CMK (cell line): Measurements from ENCODE around the gene TGFB1I1.
A peak's percentile ranks its signal among the peaks of the same experiment; 100 is the strongest.

Source experiments
- DNase-seq: peaks from one replicate; pipeline ENCODE4 v3.0.0-alpha.2; 2010; ENCODE audit warnings: low read depth

Gene TGFB1I1

DNA sequence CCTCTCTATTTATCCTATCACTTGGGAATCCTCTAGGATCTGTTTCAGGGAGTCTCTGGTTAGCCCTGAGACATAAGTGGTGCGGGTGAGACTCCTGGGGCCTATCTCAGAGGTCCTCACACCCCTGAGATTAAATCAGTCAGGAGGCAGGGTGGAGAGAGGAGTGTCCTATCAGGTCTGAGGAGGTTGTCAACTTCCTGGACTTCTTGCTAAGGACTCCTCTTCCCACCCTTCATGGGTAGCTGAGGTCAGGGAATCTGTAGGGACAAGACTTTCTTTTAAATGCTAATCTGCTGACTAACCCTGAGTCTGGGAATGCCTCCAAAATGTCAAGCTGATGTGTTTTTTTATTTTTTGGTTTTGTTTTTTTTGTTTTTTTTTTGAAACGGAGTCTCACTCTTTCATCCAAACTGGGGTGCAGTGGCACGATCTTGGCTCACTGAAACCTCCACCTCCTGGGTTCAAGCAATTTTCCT lies 19.3 kb upstream of the TGFB1I1 start:
- no peak for DNase-seq

DNA sequence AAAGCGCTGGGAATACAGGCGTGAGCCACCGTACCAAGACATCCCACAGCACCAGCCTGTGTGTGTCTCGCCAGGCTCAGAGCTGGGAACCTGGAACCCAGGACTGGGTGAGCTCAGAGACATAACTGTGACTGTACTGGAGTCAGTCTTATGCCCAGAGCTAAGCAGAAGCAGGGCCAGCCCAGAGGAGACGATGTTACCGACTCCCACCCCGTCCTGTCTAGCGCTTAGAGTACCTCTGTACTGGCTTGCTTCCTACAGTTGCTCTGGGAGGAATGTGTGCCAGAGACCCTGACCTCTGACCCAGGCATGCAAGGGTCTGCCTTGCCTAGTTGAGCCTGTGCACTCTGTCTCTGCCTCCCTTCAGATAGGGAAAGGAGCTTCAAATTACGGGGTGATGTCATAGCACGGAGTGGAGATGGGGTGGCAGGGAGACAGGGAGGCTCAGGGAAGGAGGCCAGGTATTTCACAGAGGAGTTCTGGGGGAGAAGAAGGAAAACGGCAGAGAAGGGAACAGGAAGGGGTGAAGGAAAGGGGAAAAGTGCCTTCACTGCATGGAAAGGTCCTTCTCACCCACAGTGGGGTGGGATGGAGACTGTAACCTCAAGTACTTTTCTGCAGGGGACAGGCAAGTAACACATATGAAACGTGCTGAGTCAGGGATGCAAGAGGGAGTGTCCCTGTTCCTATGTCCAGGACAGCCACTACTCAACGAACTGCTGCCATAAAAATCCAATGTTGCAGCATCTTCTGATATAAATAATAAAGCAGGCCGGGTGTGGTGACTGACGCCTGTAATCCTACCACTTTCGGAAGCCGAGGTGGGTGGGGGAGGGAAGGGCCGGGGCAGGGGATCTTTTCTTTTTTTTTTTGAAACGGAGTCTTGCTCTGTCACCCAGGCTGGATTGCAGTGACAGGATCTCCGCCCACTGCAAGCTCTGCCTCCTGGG lies 18.4 kb upstream of the TGFB1I1 start:
- no peak for DNase-seq

- no peak for DNase-seq
Measured at GRCh38 chr16:31455601-31456314, 16.2 kb upstream of the TGFB1I1 start.

DNA sequence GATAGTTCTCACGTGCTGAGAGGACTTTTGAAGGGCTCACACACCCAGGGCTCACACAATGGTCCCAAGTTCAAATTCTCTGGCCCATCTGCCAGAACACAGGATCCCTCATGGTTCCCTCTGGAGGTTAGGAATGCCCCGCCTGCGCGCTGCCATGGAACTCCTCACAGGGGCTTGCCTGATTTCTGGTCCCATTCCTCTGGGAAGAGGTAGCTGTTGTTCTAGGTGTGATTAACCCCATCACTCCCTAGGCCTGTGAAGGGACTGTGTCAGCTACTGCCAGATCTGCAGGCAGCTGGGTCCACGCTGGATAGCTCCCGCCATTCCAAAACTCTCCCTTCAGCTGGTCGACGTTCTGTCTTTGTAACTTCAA lies 15.0 kb upstream of the TGFB1I1 start:
- no peak for DNase-seq

DNA sequence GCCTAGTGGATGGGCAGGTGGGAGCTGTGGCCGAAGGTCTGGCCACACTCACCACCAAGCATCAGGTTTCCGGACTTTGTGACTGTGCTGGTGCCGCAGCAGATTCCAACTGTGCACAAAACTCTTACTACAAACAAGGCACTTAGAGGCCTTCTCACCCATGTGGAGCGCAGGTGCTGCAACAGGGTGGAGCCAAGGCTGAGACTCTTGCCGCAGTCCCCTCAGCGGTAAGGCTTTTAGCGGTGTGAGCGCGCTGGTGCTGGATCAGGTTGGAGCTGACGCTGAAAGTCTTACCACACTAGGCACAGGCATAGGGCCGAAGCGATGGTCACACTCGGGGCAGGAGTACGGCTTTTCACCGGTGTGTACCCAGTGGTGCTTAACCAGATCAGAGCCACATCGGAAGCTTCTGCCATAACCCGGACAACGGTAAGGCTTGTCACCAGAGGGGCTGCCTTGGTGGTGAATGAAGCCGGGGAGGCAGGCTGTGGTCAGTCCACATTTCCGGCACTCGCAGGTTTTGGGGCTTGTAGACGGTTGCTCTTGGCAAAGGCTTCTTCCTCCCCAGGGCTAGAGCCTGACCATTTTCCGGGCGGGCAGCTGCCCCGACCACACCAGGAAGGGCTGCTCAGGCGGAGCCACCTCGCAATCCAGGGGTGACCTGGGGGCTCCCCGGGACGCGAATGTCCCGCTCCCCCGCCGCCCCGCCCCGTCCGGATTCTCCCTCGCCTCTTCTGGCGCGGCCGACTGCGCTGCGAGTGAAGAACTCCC lies 13.7 kb upstream of the TGFB1I1 start:
- DNase-seq = no peak

GRCh38 chr16:31458844-31459686 lies 12.9 kb upstream of the TGFB1I1 start, which contains the start of gene ARMC5:
TSS of gene ARMC5 (plus strand) at chr16:31459501. CDS start at chr16:31459525, 24 bp downstream.
- DNase-seq = peak; percentile 97

DNA sequence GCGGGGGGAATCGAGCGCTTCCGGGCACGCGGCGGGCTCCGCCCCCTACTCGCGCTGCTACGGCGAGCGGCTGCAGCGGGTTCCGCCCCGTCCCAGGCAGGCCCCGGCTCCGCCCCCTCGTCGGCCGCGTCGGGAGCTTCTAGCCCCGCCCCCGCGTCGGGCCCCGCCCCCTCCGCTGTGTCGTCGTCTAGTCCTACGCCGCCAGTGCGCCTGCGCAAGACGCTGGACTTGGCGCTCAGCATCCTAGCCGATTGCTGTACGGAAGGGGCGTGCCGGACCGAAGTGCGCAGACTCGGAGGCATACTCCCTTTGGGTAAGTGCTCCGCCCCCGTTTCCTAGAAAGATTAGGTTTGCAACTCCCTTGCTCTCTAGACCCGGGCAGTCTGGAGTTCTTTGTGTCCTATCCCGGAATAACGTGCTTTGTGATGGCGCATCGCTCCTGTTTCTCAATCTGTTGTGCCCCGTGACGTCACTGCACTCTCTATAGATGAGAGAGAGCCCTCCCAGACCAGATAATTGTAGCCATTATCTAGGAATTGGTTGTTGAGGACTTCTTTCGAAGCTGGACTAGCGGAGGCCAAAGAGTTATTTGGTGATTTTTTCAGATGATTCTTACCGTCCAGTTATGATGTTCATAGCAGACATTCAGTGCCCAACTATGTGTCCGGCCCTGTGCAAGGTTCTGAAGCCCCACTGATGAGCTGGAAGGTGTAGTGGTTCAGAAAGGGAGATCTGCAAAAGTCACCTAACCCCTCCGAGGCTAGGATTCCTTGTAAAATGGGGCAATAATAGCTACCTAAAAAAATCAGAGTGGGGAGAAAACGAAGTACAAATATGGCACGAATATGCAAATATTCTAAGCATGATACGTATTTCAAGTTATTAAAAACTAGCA lies 12.0 kb upstream of the TGFB1I1 start:
- peak; percentile 99 for DNase-seq

GRCh38 chr16:31460582-31461002 lies 11.4 kb upstream of the TGFB1I1 start:
- no peak for DNase-seq

DNA sequence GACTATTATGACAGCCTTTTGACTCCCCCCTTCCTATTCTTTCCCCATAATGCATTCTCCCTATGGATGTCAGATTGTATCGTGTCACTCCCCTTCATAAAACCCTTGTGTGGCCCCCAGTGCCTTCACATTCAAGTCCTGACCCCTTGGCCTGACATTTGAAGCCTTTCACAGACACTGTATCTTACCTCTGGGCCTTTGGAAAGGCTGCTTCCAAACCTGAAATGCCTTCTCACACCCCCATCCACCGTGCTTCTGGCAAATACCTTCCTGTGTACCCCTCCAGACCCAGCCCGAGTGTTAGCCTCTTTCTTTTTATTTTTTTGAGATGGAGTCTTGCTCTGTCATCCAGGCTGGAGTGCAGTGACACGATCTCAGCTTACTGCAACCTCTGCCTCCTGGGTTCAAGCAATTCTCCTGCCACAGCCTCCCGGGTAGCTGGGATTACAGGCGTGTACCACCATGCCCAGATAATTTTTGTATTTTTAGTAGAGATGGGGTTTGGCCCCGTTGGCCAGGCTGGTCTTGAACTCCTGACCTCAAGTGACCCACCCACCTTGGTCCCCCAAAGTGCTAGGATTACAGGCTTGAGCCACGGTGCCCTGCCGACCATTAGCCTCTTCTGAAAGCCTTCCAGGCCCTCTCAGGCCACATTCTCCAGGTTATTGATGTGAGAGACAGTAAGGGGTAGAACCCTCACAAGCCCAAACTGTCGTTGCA lies 10.6 kb upstream of the TGFB1I1 start:
- DNase-seq = no peak

DNA sequence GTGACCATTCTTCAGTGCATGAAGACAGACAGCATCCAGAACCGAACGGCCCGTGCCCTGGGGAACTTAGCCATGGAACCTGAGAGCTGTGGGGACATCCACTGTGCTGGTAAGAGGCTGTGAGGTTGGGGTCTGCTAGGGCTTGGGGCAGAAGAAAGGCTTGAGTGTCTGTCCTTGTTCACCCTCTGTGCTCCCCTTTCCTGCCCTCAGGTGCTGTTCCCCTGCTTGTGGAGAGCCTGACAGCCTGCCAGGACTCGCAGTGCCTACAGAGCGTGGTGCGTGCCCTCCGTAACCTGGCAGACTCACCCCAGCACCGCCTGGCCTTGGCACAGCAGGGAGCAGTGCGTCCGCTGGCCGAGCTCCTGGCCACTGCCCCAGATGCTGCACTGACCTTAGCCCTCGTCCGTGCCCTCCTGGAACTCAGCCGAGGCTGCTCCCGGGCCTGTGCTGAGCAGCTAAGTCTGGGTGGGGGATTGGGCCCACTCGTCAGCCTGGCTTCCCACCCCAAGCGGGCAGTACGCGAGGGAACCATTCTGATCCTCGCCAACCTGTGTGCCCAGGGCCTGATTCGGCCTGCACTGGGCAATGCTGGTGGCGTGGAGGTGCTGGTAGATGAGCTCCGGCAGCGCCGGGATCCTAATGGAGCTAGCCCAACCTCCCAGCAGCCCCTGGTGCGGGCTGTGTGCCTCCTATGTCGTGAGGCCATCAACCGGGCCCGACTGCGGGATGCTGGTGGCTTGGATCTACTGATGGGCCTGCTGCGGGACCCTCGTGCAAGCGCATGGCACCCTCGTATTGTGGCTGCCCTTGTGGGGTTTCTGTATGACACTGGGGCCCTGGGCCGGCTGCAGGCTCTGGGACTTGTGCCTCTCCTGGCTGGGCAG lies 9.8 kb upstream of the TGFB1I1 start:
- no peak for DNase-seq

GRCh38 chr16:31464348-31464769 lies 7.6 kb upstream of the TGFB1I1 start:
- no peak for DNase-seq

DNA sequence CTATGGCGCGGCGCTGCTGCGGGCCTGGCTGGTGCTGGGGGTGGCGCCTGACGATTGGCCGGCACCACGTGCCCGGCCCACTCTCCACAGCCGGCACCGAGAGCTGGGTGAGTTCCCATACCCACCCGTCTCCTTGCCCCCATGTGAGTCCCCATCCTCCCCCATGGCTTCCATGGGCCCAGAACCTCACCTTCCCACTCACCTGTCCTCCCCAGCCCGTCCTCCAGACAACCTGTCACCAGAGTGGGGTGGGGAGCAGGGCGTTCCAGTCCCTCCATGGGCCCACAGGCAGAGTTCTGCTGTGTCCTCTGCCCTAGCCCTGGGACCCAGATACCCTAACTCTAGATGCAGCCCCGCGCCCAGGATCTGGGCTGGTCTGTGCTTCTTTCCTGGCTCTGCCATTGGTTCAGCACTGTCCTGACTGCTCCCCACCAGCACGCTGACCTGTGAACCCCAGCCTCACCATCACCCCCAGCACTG lies 7.1 kb upstream of the TGFB1I1 start:
- DNase-seq = no peak

- DNase-seq = no peak
Measured at GRCh38 chr16:31465788-31466370, 6.1 kb upstream of the TGFB1I1 start.

GRCh38 chr16:31466381-31466841 lies 5.5 kb upstream of the TGFB1I1 start:
- no peak for DNase-seq

DNA sequence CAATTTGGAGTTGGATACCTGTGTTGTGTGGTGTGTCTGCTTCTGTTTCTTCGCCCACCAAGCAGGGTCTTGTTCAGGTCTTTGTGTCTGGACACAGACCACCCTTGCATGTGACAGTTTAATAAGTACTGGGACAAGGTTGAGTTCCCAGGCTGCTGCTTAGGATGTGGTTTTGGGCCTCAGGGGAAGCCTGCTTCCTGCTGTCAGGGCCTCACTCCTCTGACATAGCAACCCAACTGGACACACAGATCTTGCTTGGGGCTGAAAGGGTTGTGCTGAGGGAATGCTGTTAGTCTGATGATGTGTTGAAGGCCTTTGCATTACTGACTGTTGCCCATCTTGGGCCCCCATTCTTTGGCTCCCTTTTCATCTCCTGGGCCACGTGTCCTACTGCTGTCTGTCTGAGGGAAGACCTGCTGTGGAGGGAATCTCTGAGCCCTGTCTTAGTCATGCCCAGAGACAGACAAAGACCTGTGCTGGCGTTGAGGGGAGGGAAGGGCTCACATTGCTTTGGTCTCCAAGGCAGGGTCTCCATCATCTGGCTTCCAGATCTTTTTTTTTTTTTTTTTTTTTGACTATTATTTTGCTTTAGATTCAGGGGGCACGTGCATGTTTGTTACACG lies 4.7 kb upstream of the TGFB1I1 start:
- no peak for DNase-seq

GRCh38 chr16:31467858-31468257 lies 4.1 kb upstream of the TGFB1I1 start:
- DNase-seq = no peak

- no peak for DNase-seq
Measured at GRCh38 chr16:31470615-31471014, 1.3 kb upstream of the TGFB1I1 start.
